HL-60 (cell line): ENCODE data around the gene EP400.

Experiments used
- CTCF ChIP-seq: IDR thresholded peaks from one replicate; pipeline ENCODE4 v1.5.1; 2011; ENCODE audit warnings: low read length, control low read depth, inconsistent platforms; ENCODE audit not compliant: insufficient read depth
- POLR2AphosphoS5 ChIP-seq: IDR thresholded peaks from 2 replicates; pipeline ENCODE4 v1.6.1; 2012; ENCODE audit warnings: low read depth

- TF ChIP-seq CTCF, result no peak
- TF ChIP-seq POLR2AphosphoS5, result no peak
Measured at GRCh38 chr12:131921866-131922769, 27.6 kb upstream of the EP400 start.
